Measurements from ENCODE around the gene KIF11.

The KIF11 gene

GRCh38 chr10:92678206-92678605 is 85.3 kb downstream of the KIF11 start:
- H3K4me3 ChIP-seq (ENCODE audit: low read depth, low read length): no peak overlapping the region
- no peak for TF ChIP-seq CTCF (IDR thresholded peaks at IDR 0.05; ENCODE audit: borderline replicate concordance, insufficient read depth, low read depth, low read length)

DNA sequence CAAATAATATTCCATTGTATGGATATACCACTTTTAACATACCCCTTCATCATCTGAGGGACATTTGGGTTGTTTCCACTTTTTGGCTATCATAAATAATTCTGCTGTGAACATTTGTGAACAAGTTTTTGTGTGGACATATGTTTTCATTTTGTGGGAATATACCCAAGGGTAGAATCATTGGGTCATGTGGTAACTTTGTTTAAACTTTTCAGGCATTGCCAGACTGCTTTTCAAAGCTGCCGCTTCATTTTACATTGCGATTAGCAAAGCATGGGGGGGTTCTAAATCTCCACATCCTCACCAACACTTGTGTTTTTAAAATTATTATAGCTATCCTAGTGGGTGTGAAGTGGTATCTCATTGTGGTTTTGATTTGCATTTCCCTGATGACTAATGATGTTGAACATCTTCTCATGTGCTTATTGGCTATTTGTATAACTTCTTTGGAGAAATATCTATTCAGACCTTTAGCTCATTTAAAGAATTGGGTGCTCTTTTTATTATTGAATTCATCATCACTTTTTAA is 88.4 kb downstream of the KIF11 start:
- H3K4me3 ChIP-seq (ENCODE audit: low read depth, low read length): no peak overlapping the region
- no peak for TF ChIP-seq CTCF (IDR thresholded peaks at IDR 0.05; ENCODE audit: borderline replicate concordance, insufficient read depth, low read depth, low read length)

DNA sequence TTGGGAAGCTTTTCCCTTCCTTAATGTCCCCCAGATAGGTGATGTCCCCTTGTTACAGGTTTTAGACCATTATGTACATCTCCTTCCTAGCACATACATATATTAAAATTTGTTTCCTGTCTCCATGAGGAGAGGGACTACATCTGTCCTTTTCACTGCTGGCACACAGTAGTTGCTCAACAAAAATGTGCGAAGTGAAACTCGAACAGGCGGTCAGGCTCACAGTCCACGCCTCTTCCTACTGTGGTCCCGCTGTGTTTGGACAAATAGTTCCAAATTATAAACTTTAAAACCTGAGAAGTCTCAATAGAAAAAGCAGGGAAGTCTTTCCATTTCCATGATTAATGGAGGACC is 95.6 kb downstream of the KIF11 start:
- no peak for TF ChIP-seq CTCF (IDR thresholded peaks at IDR 0.05; ENCODE audit: borderline replicate concordance, insufficient read depth, low read depth, low read length)
- H3K4me3 ChIP-seq (ENCODE audit: low read depth, low read length): peak overlapping the region; percentile 46

GRCh38 chr10:92688927-92689662 is 96.2 kb downstream of the KIF11 start:
- 0 out of 2 replicates have a peak, but pooled peaks have one; percentile 9 for TF ChIP-seq CTCF (IDR thresholded peaks at IDR 0.05; ENCODE audit: borderline replicate concordance, insufficient read depth, low read depth, low read length)
- peak overlapping the region; percentile 46 for H3K4me3 ChIP-seq (ENCODE audit: low read depth, low read length)

DNA sequence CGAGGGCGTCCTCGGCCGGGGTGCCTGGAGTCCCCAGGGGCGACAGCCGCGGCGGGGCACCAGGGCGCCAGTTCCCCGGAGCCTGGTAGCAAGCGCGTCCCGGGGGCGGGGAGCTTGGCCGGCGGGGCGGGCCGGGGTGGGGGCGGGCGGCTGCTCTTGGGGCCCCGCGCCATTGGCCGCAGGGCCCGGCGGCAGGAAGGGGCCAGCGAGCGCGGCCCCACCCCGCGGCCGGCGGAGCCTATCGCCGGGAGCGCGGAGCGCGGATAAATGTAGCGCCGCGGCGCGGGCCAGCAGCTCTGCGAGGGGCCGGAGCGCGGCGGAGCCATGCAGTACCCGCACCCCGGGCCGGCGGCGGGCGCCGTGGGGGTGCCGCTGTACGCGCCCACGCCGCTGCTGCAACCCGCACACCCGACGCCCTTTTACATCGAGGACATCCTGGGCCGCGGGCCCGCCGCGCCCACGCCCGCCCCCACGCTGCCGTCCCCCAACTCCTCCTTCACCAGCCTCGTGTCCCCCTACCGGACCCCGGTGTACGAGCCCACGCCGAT is 96.8 kb downstream of the KIF11 start, which contains the start of gene HHEX:
HHEX (plus strand) TSS at position 293 of the 548 bp plus-strand sequence; CDS start at position 325, 32 bp downstream.
- peak within 1 kb of the TSS; percentile 55 for H3K4me3 ChIP-seq (ENCODE audit: low read depth, low read length)
- no peak for TF ChIP-seq CTCF (IDR thresholded peaks at IDR 0.05; ENCODE audit: borderline replicate concordance, insufficient read depth, low read depth, low read length)

DNA sequence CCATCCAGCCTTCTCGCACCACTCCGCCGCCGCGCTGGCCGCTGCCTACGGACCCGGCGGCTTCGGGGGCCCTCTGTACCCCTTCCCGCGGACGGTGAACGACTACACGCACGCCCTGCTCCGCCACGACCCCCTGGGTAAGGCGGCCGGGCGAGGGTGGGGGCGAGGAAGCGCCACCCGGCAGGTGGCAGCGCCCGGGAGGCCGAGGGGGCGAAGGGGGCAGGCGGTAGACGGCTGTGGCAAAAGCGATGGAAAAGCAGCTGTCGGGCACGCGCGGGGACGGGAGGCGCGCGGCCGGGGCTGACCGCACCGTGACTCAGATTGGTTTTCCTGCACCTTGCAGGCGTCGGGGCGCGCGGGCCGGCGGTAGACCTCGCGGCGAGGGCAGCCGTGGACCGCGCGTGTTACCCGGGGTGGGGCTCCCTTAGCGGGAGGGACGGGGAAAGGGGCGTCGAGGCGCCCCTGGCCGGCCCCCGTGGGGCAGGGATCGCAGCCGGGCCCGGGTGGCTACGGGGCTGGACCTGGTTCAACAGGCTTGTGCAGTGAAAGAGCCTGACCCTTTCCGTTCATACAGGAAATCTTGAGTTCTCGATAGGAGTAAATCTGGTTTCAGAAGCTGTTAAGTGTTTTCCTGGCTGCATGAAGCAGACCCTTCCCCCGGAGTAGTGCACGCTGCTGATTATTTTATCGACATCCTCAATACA is 97.4 kb downstream of the KIF11 start:
- TF ChIP-seq CTCF (IDR thresholded peaks at IDR 0.05; ENCODE audit: borderline replicate concordance, insufficient read depth, low read depth, low read length): no peak
- peak overlapping the region; percentile 55 for H3K4me3 ChIP-seq (ENCODE audit: low read depth, low read length)
